H1 (cell line): ENCODE measurements around the gene EHD2.

Experiments
- EZH2 ChIP-seq: fragments of 200-600 bp; sonication (generic); IDR thresholded peaks from 2 replicates; pipeline ENCODE4 v1.7.1; 2012; ENCODE audit warnings: low read depth, mild to moderate bottlenecking, moderate library complexity, low read length, inconsistent platforms; ENCODE audit not compliant: severe bottlenecking
- POLR2A ChIP-seq, 2 experiments: IDR thresholded peaks; 1 replicate in 1 of 2; 2 replicates in 1 of 2; pipeline ENCODE4 v1.6.1; 2011; ENCODE audit warnings: low read depth in 2 of 2, low read length in 2 of 2, mild to moderate bottlenecking in 2 of 2; ENCODE audit errors: control extremely low read depth in 1 of 2
- POLR2AphosphoS5 ChIP-seq: IDR thresholded peaks from 2 replicates; pipeline ENCODE4 v1.6.1; 2011; ENCODE audit warnings: low read depth, low read length
- RBBP5 ChIP-seq: IDR thresholded peaks from 2 replicates; pipeline ENCODE4 v1.7.1; 2012; ENCODE audit warnings: low read depth, mild to moderate bottlenecking, inconsistent platforms, low read length, moderate library complexity, borderline replicate concordance
- SAP30 ChIP-seq: fragments of 300-600 bp; sonication (generic); IDR thresholded peaks from 2 replicates; pipeline ENCODE4 v1.7.1; 2012; ENCODE audit warnings: low read length, moderate library complexity, mild to moderate bottlenecking, inconsistent platforms; ENCODE audit not compliant: insufficient read depth, insufficient replicate concordance
- SP1 ChIP-seq: IDR thresholded peaks from 2 replicates; pipeline ENCODE4 v1.6.1; 2011; ENCODE audit warnings: low read depth, low read length
- ZNF274 ChIP-seq: IDR thresholded peaks from 2 replicates; pipeline ENCODE4 v1.7.0; 2012; ENCODE audit warnings: low read length, borderline replicate concordance; ENCODE audit errors: extremely low read depth
- TF ChIP-seq, protein P1 (sequence below), 3 experiments: IDR thresholded peaks; 1 replicate in 2 of 3; 2 replicates in 1 of 3; pipeline versions ENCODE4 v1.5.1 to v1.6.1; 2011; ENCODE audit warnings: low read length in 3 of 3, mild to moderate bottlenecking in 3 of 3, inconsistent platforms in 2 of 3, low read depth in 1 of 3, moderate library complexity in 1 of 3; ENCODE audit not compliant: insufficient read depth in 1 of 3; ENCODE audit errors: control extremely low read depth in 1 of 3

DNA sequence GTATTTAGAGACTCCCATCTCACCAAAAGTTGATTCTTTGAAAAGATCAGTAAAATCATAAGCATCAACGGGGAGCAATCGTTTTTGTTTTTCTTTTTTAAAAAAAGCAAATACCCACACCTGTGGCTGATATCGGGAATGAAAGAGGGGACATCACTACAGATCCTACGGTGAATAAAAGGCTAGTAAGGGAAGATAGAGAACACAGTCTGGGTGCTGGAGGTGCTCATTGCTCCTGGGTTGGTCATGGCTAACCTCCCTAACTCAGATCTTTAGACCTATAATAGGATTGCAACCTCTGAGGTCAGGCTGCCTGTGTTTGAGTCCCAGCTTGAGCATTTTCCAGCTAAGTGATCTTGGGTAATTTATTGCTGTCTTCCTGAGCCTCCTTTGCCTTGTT lies 1.1 kb downstream of the EHD2 start:
- TF ChIP-seq RBBP5, result no peak
- no peak for TF ChIP-seq POLR2AphosphoS5
- TF ChIP-seq, protein P1, sequence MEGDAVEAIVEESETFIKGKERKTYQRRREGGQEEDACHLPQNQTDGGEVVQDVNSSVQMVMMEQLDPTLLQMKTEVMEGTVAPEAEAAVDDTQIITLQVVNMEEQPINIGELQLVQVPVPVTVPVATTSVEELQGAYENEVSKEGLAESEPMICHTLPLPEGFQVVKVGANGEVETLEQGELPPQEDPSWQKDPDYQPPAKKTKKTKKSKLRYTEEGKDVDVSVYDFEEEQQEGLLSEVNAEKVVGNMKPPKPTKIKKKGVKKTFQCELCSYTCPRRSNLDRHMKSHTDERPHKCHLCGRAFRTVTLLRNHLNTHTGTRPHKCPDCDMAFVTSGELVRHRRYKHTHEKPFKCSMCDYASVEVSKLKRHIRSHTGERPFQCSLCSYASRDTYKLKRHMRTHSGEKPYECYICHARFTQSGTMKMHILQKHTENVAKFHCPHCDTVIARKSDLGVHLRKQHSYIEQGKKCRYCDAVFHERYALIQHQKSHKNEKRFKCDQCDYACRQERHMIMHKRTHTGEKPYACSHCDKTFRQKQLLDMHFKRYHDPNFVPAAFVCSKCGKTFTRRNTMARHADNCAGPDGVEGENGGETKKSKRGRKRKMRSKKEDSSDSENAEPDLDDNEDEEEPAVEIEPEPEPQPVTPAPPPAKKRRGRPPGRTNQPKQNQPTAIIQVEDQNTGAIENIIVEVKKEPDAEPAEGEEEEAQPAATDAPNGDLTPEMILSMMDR (IDR thresholded peaks at IDR 0.05; ENCODE audit: control extremely low read depth in 1 of 3, insufficient read depth in 1 of 3, low read depth in 1 of 3, low read length in 3 of 3), result no peak
- no peak for TF ChIP-seq SP1
- TF ChIP-seq SAP30, result no peak
- no peak for TF ChIP-seq ZNF274
- TF ChIP-seq EZH2, result no peak
- no peak for TF ChIP-seq POLR2A (IDR thresholded peaks at IDR 0.05; ENCODE audit: control extremely low read depth in 1 of 2, low read depth in 2 of 2, low read length in 2 of 2)
